HG03280 (cell line): ENCODE results near the gene POLR1A.

ENCODE experiments used
- ATAC-seq: cut with Tn5 transposase; IDR thresholded peaks from one replicate; pipeline ENCODE4 v1.9.1; 2021; ENCODE audit warnings: mild to moderate bottlenecking, moderate library complexity; ENCODE audit not compliant: unreplicated experiment

POLR1A gene

DNA sequence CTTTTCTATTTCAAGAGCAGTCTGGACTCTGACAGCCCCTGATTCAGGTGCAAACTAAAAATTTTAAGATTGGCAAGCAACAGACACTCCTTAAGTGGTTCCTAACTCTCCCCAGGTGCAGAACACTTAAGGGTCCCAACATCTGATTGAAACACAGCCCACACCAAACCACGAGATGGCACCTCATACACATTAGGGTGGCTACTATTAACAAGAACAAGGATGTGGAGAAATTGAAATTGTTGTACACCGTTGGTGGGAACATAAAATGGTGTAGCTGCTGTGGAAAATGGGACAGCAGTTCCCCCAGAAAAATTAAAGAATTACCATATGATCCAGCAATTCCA lies 82.3 kb downstream of the POLR1A start:
- no peak for ATAC-seq

DNA sequence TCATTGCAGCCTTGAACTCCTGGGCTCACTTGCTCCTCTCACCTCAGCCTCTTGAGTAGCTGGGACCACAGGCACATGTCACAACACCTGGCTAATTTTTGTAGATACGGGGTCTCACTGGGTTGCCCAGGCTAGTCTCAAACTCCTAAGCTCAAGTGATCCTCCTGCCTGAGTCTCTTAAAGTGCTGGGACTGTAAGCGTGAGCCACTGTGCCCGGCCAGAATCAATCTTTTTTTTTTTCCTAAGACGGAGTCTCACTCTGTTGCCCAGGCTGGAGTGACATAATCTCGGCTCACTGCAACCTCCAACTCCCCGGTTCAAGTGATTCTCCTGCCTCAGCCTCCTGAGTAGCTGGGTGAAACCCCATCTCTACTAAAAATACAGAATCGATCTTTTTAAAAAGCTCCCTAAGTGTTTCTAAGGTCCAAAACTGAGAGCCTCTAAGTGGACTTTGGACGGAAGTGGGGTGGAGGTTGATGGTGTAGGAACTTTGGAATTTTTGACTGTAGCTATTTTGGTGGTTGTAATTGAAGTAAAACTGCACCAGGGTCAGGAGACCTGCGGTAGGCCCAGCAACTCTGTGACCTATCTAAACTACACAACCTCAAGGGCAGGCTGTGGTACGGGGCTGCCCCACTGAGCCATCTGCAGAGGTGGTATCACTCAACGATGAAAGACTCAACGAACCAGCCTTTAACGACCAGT lies 82.9 kb downstream of the POLR1A start:
- ATAC-seq: no peak

DNA sequence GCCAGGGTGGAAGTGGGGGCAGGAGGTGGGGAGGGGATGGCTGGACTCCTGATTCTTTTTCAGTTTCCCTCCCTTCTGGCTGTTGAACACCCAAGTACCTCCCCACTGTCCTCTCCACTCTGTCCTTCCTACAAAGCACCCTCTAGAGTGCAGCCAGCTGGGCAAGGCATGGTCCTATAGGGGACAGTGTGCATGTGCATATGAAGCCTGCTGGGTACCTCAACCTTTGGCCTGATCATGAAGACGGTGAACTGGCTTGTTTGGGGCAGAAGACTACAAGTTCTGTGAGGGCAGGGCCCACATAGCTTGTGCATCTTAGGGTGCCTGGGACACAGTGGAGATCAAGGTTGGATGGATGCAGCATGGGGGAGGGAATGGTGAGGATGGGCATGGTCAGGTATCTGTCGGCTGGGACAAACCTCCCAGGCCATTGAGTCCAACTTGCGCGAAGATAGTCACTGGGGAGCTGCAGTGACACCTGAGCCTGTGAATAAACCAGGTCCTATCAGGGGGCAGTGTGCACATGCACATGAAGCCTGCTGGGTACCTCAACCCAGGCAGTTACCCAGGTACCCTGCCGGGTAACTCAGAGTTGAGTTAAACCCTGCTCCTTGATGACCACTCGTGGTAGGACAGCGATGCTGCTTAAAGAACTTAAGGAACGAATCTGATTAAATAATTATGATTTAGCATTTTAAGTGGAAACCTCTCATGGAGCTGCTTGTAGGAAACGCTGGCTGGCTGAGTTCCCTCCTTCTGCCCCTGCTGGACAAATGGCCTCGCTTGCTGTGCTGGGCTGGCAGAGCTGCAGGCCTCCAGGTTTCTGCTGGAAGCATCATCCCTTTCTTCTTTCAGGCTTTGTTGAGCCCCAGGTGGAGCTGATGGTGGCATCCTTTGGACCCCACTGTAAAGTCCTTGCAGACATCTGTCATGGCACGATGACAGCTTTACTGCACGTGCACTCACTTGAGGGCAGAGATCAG lies 84.0 kb downstream of the POLR1A start:
- ATAC-seq: no peak

DNA sequence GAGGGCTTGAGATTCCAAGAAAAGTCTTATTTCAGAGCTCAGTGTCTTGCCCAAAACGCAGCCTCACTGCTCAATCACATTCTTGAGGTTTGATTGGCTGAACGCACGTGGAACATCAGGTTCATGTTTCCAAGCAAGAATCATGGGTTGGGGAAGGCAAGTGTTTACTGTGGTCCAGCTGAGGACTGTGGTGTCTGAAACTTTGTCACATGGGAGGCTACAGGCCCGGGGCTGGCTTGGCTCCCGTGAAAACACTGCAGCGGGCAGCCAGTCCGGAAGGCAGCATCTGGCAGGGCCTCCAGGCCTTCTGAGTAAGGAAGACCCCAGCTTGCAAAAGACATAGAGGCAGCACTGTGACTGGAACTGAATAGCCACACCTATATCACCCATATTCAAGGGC lies 84.7 kb downstream of the POLR1A start:
- ATAC-seq: no peak

DNA sequence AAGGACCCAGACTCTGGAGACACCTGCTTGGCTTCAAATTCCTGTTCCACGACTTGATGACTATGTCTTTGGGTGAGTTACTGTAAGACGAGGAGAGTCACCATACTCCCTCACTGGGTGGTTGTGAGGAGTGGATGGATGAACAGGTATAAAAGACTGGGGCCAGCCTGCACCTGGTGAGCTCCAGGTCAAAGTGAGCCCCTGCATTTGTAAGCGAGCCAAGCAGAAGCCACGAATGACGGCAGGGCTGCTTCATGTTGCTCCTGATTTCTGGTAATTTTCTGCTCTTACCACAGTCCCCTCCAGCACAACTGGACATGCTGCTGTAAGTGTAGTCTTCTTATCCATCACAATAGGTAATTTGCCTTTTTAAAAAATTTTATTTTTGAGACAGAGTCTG lies 86.6 kb downstream of the POLR1A start:
- ATAC-seq: no peak

DNA sequence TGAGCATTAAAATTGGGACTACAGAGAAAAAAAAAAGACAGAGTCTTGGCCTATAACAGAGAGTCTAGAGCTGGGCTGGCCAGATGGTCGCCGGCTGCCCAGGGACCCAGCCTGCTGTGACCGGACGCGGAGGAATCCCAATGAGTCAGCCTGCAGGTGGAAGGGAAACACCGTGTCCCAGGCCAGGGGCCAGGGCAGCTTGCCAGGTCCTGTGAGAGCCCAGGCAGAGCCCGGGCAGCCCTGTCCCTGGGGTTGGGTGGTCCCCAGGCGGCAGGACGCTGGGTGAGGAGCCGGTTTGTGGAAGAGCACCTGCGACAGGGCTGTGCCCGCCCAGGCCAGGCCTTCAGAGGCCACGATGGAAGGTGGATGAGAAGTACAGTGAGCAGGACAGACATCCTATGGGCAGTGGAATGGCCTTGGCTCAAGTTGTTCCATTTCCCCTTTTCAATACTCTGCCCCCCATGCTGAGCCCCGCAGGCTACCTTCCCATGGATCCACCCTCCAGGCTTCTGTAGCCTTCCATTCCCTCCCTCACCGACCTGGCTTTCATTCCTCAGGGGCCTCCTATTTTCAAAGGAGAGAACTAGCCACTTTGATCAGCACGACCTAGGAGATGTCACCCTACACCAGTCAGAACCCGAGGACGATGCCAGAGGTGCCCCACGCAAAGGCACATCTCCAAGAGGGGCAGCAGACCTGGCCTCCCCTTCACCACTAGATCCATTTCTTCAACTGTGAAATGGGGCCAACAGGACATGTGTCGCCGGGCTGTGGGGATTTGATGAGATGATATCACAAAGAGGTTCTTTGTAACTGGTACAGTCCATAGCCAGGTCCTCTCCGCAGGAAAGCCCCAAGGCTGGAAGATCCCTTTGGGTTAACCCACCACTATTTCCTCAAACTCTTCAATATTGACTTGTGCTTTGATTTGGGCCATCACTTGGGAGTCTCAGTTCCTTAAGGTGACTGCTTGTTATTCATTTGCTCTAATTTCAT lies 87.5 kb downstream of the POLR1A start:
- no peak for ATAC-seq

DNA sequence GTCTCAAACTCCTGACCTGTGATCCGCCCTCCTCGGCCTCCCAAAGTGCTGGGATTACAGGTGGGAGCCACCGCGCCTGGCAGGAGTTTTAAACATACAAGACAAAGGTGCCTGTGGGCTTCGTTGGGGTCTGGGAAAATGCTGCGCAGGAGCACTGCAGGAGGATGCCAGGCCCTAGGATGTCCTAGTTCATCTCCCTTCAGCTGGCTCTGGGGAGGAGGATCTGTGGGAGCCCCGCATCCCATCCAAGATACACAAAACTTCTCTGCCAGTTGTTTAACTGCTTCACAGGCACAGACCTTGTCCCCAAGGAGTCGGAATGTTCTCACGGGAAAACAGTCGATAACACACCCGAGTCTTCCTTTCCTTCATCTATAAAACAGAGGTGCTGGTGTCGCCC lies 89.1 kb downstream of the POLR1A start:
- ATAC-seq: no peak

DNA sequence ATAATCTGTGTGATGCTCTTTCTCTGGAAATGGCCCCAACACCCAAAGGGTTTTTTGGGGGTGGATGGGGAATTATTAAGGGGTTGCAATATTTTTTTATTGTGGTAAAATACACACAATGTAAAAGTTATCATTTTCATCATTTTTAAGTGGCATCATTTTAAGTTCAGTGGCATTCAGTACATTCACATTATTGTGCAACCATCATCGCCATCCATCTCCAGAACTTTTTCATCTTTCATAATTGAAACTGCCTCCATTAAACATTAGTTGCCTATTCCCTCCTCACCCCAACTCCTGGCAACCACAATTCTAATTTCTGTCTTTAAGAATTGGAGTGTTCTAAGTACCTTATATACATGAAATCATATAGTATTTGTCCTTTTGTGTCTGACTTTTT lies 90.0 kb downstream of the POLR1A start:
- ATAC-seq: no peak

DNA sequence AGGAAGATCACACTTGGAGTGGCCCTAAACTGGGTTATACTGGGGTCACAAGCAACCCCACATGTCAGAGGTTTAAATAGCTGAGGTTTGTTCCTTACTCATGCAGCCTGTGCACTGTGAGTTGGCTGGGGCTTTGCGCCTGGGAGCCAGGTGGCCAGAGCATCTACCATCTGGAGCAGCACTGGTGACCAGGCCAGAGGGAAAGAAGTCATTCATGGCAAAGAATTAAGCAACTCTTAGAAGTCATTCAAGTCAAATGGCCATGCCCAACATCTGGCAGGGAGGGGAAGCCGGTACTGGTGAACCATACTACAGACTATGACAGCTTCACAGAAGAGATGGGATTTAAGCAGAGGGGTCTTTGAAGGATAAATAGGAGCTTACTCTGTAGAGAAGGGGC lies 90.7 kb downstream of the POLR1A start:
- no peak for ATAC-seq

DNA sequence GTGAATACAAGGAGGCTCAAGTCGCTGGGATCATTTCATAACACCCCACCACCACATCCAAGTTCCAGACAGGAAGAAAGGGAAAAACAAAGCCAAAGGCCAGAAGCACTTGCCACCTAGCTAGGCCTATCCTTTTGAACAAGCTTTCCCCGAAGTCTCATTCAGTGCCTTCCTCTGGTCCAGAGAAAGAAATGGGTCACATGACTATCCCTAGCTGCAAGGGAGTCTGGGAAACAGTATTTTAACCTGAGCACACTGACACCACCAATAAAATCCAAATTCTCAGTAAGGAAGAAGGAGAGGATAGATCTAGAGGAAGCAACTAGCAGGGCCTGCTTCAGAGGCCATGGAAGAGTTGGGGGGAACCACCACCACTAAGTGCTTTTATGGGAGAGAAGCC lies 91.2 kb downstream of the POLR1A start:
- ATAC-seq: no peak

DNA sequence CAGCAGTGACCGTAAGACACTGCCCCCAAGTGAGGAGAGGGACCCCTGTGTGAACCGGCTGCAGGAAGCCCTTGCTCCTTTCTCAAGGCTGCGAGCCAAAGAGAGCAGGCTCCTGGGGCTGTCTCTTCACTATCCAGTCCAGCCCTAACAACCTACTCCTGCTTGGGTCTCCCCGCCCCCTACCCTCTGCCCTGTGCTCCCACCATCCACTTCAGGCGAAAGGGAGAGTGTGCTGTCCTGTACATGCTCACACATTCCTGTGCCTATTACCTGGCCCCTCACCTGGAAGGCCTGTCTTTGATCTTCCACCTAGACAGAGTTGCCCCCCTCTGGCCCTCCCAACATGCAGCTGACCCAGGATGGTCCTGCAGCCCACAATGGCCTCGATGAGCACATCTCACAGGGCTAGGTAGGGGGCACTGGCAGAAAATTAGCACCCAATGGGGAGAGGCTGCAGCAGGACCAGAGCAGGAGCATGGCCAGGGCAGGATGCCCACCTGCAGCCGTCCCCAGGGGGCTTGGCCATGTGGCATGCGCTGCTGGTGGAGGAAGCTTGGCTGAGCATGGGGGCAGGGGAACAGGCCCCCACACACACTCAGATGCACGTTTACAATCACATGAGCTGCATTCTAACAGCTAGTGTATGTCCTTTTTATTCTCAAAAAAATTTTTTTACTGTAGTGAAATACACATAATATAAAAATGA lies 93.5 kb downstream of the POLR1A start:
- no peak for ATAC-seq

DNA sequence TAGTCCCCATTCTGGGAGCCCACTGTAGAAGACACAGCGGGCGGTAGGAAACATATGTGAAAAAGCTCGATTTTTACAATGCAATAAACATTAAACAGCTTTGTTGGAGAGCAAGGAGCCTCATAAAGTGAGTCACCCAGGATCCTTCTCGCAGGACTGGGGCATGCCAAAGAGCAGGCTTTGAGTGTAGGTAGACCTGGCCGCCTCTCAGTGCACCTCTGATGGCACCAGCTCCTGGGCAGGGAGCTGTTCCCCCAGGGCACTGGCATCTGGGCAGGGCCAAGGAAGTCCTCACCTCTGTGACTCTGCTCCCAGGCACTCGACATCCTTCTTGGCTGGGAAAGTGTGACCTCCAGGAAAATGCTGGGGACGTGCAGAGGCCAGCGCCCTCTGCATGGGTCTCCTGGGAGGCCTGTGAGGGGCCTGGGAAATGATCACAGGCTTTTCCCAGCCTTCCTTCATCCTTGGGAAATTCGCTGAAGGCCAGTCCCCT lies 94.2 kb downstream of the POLR1A start:
- ATAC-seq: no peak

DNA sequence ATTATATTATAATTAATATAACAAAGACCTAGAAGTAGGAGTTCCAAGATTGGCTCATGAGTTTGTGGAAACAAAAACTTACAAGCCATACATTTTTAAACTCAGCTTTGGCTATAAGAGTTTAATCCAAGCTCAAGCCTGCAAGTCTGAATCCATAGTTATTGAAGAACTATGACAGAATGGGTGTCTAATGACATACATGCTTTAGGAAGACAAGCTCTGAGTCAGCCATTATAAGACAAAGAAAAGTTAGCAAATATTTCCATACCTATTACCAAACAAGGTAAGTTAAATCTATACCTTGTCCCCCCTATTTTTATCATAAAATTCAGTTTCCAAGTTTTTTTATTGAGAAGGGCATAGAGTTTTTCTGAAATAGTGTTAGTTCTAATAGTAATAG lies 95.6 kb downstream of the POLR1A start:
- no peak for ATAC-seq

DNA sequence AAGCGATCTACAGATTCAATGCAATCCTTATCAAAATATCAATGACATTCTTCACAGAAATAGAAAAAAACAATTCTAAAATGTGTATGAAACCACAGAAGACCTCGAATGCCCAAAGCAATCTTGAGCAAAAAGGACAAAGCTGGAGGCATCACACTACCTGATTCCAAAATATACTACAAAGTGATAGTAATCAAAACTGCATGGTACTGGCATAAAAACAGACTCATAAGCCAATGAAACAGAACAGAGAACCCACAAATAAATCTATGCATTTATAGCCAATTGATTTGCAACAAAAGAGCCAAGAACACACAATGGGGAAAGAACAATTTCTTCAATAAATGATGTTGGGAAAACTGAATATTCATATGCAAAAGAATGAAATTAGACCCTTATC lies 99.2 kb downstream of the POLR1A start:
- no peak for ATAC-seq

DNA sequence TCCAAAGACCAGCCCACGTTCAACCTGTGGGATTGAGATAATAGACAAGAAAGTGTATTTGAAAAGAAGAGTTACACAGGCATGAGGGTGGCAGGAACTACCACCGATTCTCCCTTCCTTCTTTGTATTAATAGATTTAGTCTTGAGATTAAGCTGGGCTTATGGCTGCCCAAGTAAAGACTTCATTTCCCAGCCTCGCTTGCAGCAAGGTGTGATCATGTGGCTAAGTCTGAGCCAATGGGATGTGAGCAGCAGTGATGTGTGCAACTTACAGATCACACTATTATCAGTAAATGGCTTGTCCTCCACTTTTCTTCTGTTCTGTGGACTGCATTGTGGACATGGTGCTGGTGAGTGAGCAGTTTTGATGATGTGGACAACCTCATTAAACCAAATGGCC lies 101.7 kb downstream of the POLR1A start:
- no peak for ATAC-seq

DNA sequence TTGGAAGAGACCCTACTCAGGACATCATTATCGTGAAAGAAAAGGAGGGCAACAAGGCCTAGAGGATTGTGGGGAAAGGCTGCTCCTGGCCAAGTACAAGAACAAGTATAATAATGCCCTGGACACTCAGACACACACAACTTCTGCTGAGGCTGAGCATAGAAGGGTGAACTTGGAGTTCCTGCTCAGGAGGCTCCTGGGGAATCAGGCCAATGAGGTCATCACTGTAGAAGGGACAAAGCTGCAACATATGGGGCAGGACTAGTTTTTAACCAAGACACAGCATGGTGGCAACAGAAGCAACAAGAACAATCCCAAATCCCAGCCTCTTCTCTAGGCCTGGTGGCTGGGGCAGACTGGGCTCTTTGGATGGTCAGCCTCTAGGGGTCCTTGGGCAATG lies 102.6 kb downstream of the POLR1A start:
- no peak for ATAC-seq

DNA sequence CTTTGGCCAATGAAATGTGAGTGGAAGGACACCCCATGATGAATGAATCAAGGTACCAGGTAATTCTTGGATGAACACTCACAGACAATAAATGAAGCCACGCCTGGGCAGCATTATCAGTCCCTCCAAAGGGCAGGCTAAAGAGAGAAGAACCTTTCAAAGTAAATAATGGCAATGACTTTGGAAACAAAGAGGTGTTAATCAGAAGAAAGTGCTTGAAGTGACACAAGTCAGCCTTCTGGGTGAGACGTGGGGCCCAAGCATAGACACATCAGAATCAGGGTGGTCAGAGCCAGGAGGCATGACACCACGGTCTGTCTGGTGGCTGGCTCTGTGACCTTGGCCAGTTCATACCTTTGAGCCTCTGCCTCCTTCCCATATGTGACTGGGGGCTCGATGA lies 103.3 kb downstream of the POLR1A start:
- no peak for ATAC-seq

DNA sequence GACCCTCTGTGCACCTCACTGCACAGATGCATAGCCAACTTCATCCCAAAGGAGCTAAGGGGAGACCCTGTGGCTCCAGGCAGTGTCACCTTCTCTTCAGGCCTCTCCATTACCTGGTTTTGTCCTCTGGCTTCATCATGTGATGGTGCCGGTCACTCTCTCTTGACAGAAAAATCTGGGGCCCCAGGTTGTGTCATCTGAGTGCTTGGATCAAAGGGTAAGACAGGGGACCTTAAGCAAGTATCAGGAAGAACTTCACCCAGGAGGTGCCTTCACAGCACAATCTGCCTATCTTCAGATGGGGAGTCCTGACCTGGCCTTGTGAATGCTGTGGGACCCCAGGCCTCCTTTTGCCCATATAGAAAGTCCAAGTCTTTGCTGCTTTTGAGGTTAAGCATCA lies 104.4 kb downstream of the POLR1A start:
- ATAC-seq: no peak

DNA sequence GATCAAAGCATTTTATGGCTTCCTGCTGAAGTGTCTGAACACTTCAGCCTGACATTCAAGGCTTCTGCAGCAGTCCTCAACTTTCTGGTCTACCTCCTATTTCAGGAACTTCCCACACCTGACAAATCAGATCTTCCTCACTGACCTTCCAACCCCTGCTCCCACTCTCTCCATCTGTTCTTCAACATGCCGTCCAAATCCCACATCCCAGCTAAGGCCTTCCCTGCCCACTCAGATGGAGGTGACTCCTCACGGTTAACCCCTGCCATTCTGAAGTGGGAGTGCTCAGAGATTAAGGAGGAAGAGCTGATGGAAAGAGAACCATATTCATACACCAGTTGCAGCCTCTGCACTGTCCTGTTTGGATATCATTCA lies 104.8 kb downstream of the POLR1A start:
- ATAC-seq: no peak

DNA sequence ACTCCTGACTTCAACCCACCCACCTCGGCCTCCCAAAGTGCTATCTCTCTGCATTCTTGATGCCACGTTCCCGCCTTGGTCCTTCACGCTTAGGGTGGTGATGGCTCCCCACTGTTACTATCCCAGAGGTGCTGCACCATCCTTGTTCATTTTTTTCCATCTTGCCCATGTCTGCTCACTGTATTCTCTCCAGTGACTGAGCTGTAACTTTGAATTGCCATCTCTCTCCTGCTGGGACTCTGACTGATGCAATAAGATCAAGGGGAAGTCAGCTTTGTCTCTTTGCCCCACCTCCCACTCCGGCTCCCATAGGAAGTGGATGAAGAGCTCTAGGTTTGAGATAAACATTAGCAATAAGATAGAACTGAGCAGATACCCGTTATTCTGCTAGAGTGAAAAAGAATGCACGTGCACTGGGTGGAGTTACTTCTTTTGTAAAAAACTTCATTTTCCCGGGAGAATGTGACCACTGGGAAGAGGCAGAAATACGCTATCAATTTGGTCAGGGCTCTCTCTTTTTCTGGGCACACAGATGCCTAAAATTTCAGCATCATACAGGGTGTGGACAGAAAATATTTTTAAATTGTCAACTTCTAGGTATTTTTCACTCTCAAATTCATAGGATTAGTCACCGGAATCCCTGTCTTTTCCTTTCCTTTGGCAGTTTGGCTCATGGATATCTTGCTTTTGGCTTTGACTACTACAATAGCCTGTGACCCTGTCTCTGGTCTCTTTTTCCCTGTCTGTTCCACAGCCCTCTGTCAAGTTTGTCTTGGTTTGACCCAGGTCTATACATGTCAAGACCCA lies 105.4 kb downstream of the POLR1A start:
- no peak for ATAC-seq
